ENCODE data around the gene PTEN. TPM values are rescaled to one million over a fixed set of nuclear protein-coding genes. Genes with fewer than 3 reads are reported as not detected.

Gene PTEN
- total and polyA plus RNA-seq, 2 donors (not counting 3 experiments of a cell fraction or from before 2014, with no cell fraction given) = 8.0 to 76.9 TPM

DNA sequence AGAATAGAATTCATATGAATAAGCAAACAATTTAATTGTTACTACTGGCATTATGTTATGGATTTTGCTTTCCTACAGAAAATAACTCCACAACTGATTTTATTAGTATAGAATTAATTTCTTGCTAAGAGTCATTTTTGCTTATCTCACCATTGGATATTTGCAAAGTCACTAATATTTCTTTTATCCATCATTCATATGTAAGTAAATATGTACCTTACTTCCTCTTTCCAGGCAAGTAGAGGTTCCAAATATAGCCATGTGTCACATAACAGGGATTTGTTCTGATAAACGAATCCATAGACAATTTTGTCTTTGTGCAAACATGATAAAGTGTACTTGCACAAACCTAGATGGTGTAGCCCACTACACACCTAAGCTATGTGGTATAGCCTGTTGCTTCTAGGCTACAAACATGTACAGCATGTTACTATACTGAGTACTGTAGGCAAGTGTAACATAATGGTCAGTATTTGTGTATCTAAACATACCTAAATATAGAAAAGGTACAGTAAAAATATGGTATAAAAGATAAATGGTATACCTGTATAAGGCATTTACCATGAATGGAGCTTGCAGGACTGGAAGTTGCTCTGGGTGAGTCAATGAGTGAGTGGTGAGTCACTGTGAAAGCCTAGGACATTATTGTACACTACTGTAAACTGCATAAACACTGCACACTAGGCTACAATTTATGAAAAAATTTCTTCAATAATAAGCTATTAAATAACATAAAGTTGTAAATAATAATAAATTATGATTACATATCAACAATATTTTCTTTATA is 18.4 kb upstream of the PTEN start:
- H3K36me3 ChIP-seq (ENCODE audit: control insufficient read depth in 2 of 2, extremely low read depth in 1 of 2, insufficient read depth in 2 of 2, low read length in 2 of 2) = no peaks in the 10 kb centered on the region
- dilution Hi-C loops (cut with MboI; ENCODE audit: extremely low pct_ligation_motif_present, low sequenced_read_pairs) (no loop called here), intact Hi-C loops (cut with micrococcal nuclease) (no loop called here)
- TF ChIP-seq POLR2A (IDR thresholded peaks at IDR 0.05; ENCODE audit: low read depth, low read length) (no peak), MYC (IDR thresholded peaks at IDR 0.05; ENCODE audit: low read depth, low read length) (no peak), GATA2 (IDR thresholded peaks at IDR 0.05; ENCODE audit: insufficient read depth, insufficient read length, low read depth, low read length) (no peak), JUN (IDR thresholded peaks at IDR 0.05; ENCODE audit: borderline replicate concordance, insufficient read depth, insufficient read length, low read depth) (peak; percentile 54), FOS (IDR thresholded peaks at IDR 0.05; ENCODE audit: borderline replicate concordance, insufficient read depth, low read length) (peak; percentile 81), POLR2AphosphoS5 (IDR thresholded peaks at IDR 0.05; ENCODE audit: insufficient read depth, low read depth, low read length) (no peak)
- TF ChIP-seq, protein P1, sequence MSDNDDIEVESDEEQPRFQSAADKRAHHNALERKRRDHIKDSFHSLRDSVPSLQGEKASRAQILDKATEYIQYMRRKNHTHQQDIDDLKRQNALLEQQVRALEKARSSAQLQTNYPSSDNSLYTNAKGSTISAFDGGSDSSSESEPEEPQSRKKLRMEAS (IDR thresholded peaks at IDR 0.05; ENCODE audit: insufficient read depth, insufficient read length) = no peak
- H3K4me3 ChIP-seq (replicated peaks in 1 of 3; ENCODE audit: insufficient read depth in 1 of 3, low read depth in 1 of 3, low read length in 3 of 3) = no peak overlapping the region
- peaks cover 3% of the 10 kb centered on the region for H3K4me1 ChIP-seq (ENCODE audit: control insufficient read depth, extremely low read depth, insufficient read depth, low read length)
- BruUV-seq (replicated peaks) = no TSS peak
- no peak overlapping the region for H3K4me2 ChIP-seq (ENCODE audit: insufficient read depth, low read length)
- no peaks in the 10 kb centered on the region for H3K27me3 ChIP-seq (ENCODE audit: control insufficient read depth in 2 of 2, insufficient read depth in 2 of 2, low read length in 2 of 2)
- ChIA-PET CTCF (interaction anchor here (0.8 to 3.8 kb wide), 7 partner anchors 72 to 708 kb away, joined by 3 to 12 read pairs (median 4); no protein-coding TSS in a partner anchor), POLR2A (no interaction called here)
- H2AFZ ChIP-seq (ENCODE audit: low read depth, low read length) = no peak overlapping the region
- no peaks in the 10 kb centered on the region for H3K9me1 ChIP-seq (replicated peaks; ENCODE audit: control insufficient read depth, extremely low read depth, insufficient read depth, low read length)
- no peak for FAIRE-seq
- no peak overlapping the region for H3K27ac ChIP-seq (ENCODE audit: insufficient read depth, low read depth, low read length)
- no peak overlapping the region for H3K9ac ChIP-seq (replicated peaks; ENCODE audit: extremely low read depth, insufficient read depth, low read length)
- H4K20me1 ChIP-seq (replicated peaks; ENCODE audit: control insufficient read depth, extremely low read depth, insufficient read depth, low read length) = no peaks in the 10 kb centered on the region
- H3K9me3 ChIP-seq (replicated peaks; ENCODE audit: control insufficient read depth, insufficient read depth, low read length) = no peaks in the 10 kb centered on the region
- no peaks in the 10 kb centered on the region for H3K79me2 ChIP-seq (ENCODE audit: control insufficient read depth, insufficient read depth, low read length)
- peak; percentile 55 for DNase-seq (ENCODE audit: low read depth, low spot score)

DNA sequence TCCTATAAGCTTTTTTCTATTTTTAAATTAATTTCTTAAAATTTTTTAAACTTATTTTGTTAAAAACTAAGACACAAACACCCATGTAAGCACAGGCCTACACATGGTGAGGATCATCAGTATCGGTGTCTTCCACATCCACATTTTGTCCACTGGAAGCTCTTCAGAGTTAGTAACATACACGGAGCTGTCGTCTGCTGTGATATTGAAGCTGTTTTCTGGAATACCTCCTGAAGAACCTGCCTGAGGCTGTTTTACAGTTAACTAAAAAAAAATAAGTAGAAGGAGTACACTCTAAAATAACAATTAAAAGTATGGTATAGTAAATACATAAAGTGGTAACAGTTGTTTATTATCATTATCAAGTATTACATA is 17.8 kb upstream of the PTEN start:
- Histone ChIP-seq H3K36me3 (ENCODE audit: control insufficient read depth in 2 of 2, extremely low read depth in 1 of 2, insufficient read depth in 2 of 2, low read length in 2 of 2) (no peaks in the 10 kb centered on the region), H3K27ac (ENCODE audit: insufficient read depth, low read depth, low read length) (no peak overlapping the region), H3K27me3 (ENCODE audit: control insufficient read depth in 2 of 2, insufficient read depth in 2 of 2, low read length in 2 of 2) (no peaks in the 10 kb centered on the region), H3K4me1 (ENCODE audit: control insufficient read depth, extremely low read depth, insufficient read depth, low read length) (peaks cover 3% of the 10 kb centered on the region), H3K9me3 (replicated peaks; ENCODE audit: control insufficient read depth, insufficient read depth, low read length) (no peaks in the 10 kb centered on the region), H3K9ac (replicated peaks; ENCODE audit: extremely low read depth, insufficient read depth, low read length) (no peak overlapping the region), H3K4me3 (replicated peaks in 1 of 3; ENCODE audit: insufficient read depth in 1 of 3, low read depth in 1 of 3, low read length in 3 of 3) (no peak overlapping the region), H3K79me2 (ENCODE audit: control insufficient read depth, insufficient read depth, low read length) (no peaks in the 10 kb centered on the region), H3K9me1 (replicated peaks; ENCODE audit: control insufficient read depth, extremely low read depth, insufficient read depth, low read length) (no peaks in the 10 kb centered on the region), H3K4me2 (ENCODE audit: insufficient read depth, low read length) (no peak overlapping the region), H2AFZ (ENCODE audit: low read depth, low read length) (no peak overlapping the region), H4K20me1 (replicated peaks; ENCODE audit: control insufficient read depth, extremely low read depth, insufficient read depth, low read length) (no peaks in the 10 kb centered on the region)
- DNase-seq (ENCODE audit: low read depth, low spot score) (no peak), FAIRE-seq (no peak)
- ChIA-PET CTCF (interaction anchor here (0.8 to 3.8 kb wide), 8 partner anchors 19 to 708 kb away, joined by 3 to 12 read pairs (median 4); no protein-coding TSS in a partner anchor), POLR2A (no interaction called here)
- intact Hi-C loops (cut with micrococcal nuclease) = no loop called here
- TF ChIP-seq FOS (IDR thresholded peaks at IDR 0.05; ENCODE audit: borderline replicate concordance, insufficient read depth, low read length) (no peak), JUN (IDR thresholded peaks at IDR 0.05; ENCODE audit: borderline replicate concordance, insufficient read depth, insufficient read length, low read depth) (no peak), POLR2A (IDR thresholded peaks at IDR 0.05; ENCODE audit: low read depth, low read length) (no peak), GATA2 (IDR thresholded peaks at IDR 0.05; ENCODE audit: insufficient read depth, insufficient read length, low read depth, low read length) (no peak), MYC (IDR thresholded peaks at IDR 0.05; ENCODE audit: low read depth, low read length) (no peak), EZH2 (IDR thresholded peaks at IDR 0.05; ENCODE audit: borderline replicate concordance, low read depth, low read length, severe bottlenecking) (no peak), POLR2AphosphoS5 (IDR thresholded peaks at IDR 0.05; ENCODE audit: insufficient read depth, low read depth, low read length) (no peak)
- TF ChIP-seq, protein P2, sequence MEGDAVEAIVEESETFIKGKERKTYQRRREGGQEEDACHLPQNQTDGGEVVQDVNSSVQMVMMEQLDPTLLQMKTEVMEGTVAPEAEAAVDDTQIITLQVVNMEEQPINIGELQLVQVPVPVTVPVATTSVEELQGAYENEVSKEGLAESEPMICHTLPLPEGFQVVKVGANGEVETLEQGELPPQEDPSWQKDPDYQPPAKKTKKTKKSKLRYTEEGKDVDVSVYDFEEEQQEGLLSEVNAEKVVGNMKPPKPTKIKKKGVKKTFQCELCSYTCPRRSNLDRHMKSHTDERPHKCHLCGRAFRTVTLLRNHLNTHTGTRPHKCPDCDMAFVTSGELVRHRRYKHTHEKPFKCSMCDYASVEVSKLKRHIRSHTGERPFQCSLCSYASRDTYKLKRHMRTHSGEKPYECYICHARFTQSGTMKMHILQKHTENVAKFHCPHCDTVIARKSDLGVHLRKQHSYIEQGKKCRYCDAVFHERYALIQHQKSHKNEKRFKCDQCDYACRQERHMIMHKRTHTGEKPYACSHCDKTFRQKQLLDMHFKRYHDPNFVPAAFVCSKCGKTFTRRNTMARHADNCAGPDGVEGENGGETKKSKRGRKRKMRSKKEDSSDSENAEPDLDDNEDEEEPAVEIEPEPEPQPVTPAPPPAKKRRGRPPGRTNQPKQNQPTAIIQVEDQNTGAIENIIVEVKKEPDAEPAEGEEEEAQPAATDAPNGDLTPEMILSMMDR (IDR thresholded peaks at IDR 0.05; ENCODE audit: extremely low read depth in 1 of 2, insufficient read depth in 1 of 2, low read depth in 1 of 2, low read length in 2 of 2) = no peak
- TF ChIP-seq, protein P1 (IDR thresholded peaks at IDR 0.05; ENCODE audit: insufficient read depth, insufficient read length) = no peak
- no TSS peak for BruUV-seq (replicated peaks)
- dilution Hi-C loops (cut with MboI; ENCODE audit: extremely low pct_ligation_motif_present, low sequenced_read_pairs) = no loop called here
